Measurements from ENCODE around the gene TRIM17.

The TRIM17 gene

GRCh38 chr1:228398741-228399461, 17.8 kb downstream of the TRIM17 start:
- Histone ChIP-seq H3K9ac (ENCODE audit: insufficient read length, low read depth) (no peak overlapping the region), H3K4me1 (ENCODE audit: insufficient read depth, insufficient read length) (peaks cover 11% of the 10 kb centered on the region), H3K36me3 (ENCODE audit: insufficient read depth, insufficient read length, low read length) (peaks cover 98% of the 10 kb centered on the region), H3K9me3 (ENCODE audit: insufficient read depth, low read length) (no peaks in the 10 kb centered on the region), H3K4me3 (ENCODE audit: insufficient read length, low read depth) (no peak overlapping the region), H3K27me3 (ENCODE audit: insufficient read depth, insufficient read length) (no peaks in the 10 kb centered on the region)
- no peak for DNase-seq (ENCODE audit: low read depth, low spot score)
- TF ChIP-seq SUZ12 (IDR thresholded peaks at IDR 0.05; ENCODE audit: extremely low read depth, insufficient read depth, insufficient read length) (no peak), ZNF274 (IDR thresholded peaks at IDR 0.05; ENCODE audit: low read depth, low read length) (no peak), YY1 (IDR thresholded peaks at IDR 0.05; ENCODE audit: insufficient read depth, insufficient read length) (no peak)

- Histone ChIP-seq H3K36me3 (ENCODE audit: insufficient read depth, insufficient read length, low read length) (peaks cover 99% of the 10 kb centered on the region), H3K4me1 (ENCODE audit: insufficient read depth, insufficient read length) (peaks cover 9% of the 10 kb centered on the region)
These were observed 18.7 kb downstream of the TRIM17 start for GRCh38 chr1:228397966-228398365.

GRCh38 chr1:228396770-228397662, 19.6 kb downstream of the TRIM17 start:
- Histone ChIP-seq H3K4me3 (ENCODE audit: insufficient read length, low read depth) (no peak overlapping the region), H3K36me3 (ENCODE audit: insufficient read depth, insufficient read length, low read length) (peaks cover 99% of the 10 kb centered on the region), H3K27me3 (ENCODE audit: insufficient read depth, insufficient read length) (no peaks in the 10 kb centered on the region), H3K4me1 (ENCODE audit: insufficient read depth, insufficient read length) (peaks cover 6% of the 10 kb centered on the region), H3K9ac (ENCODE audit: insufficient read length, low read depth) (no peak overlapping the region), H3K9me3 (ENCODE audit: insufficient read depth, low read length) (no peaks in the 10 kb centered on the region)
- DNase-seq (ENCODE audit: low read depth, low spot score): no peak
- TF ChIP-seq YY1 (IDR thresholded peaks at IDR 0.05; ENCODE audit: insufficient read depth, insufficient read length): no peak
- no peak for TF ChIP-seq ZNF274 (IDR thresholded peaks at IDR 0.05; ENCODE audit: low read depth, low read length)
- TF ChIP-seq SUZ12 (IDR thresholded peaks at IDR 0.05; ENCODE audit: extremely low read depth, insufficient read depth, insufficient read length): no peak

More at GRCh38 chr1:228397966-228398365, 18.7 kb downstream of the TRIM17 start:
- DNase-seq (ENCODE audit: low read depth, low spot score): no peak
- H3K4me3 ChIP-seq (ENCODE audit: insufficient read length, low read depth): no peak overlapping the region
- no peaks in the 10 kb centered on the region for H3K9me3 ChIP-seq (ENCODE audit: insufficient read depth, low read length)
- no peak overlapping the region for H3K9ac ChIP-seq (ENCODE audit: insufficient read length, low read depth)
- H3K27me3 ChIP-seq (ENCODE audit: insufficient read depth, insufficient read length): no peaks in the 10 kb centered on the region
- TF ChIP-seq YY1 (IDR thresholded peaks at IDR 0.05; ENCODE audit: insufficient read depth, insufficient read length): no peak
- TF ChIP-seq SUZ12 (IDR thresholded peaks at IDR 0.05; ENCODE audit: extremely low read depth, insufficient read depth, insufficient read length): no peak
- no peak for TF ChIP-seq ZNF274 (IDR thresholded peaks at IDR 0.05; ENCODE audit: low read depth, low read length)

- no peak for DNase-seq (ENCODE audit: low read depth, low spot score)
- no peaks in the 10 kb centered on the region for H3K9me3 ChIP-seq (ENCODE audit: insufficient read depth, low read length)
- no peak overlapping the region for H3K4me3 ChIP-seq (ENCODE audit: insufficient read length, low read depth)
- H3K36me3 ChIP-seq (ENCODE audit: insufficient read depth, insufficient read length, low read length): peaks cover 81% of the 10 kb centered on the region
- TF ChIP-seq ZNF274 (IDR thresholded peaks at IDR 0.05; ENCODE audit: low read depth, low read length) (no peak), SUZ12 (IDR thresholded peaks at IDR 0.05; ENCODE audit: extremely low read depth, insufficient read depth, insufficient read length) (no peak), YY1 (IDR thresholded peaks at IDR 0.05; ENCODE audit: insufficient read depth, insufficient read length) (no peak)
- H3K27me3 ChIP-seq (ENCODE audit: insufficient read depth, insufficient read length): no peaks in the 10 kb centered on the region
- no peak overlapping the region for H3K9ac ChIP-seq (ENCODE audit: insufficient read length, low read depth)
- H3K4me1 ChIP-seq (ENCODE audit: insufficient read depth, insufficient read length): peaks cover 2% of the 10 kb centered on the region
These were observed 21.9 kb downstream of the TRIM17 start for GRCh38 chr1:228394571-228395394.

- Histone ChIP-seq H3K27me3 (ENCODE audit: insufficient read depth, insufficient read length) (no peaks in the 10 kb centered on the region), H3K4me1 (ENCODE audit: insufficient read depth, insufficient read length) (peaks cover 2% of the 10 kb centered on the region), H3K36me3 (ENCODE audit: insufficient read depth, insufficient read length, low read length) (peaks cover 74% of the 10 kb centered on the region), H3K9me3 (ENCODE audit: insufficient read depth, low read length) (no peaks in the 10 kb centered on the region), H3K4me3 (ENCODE audit: insufficient read length, low read depth) (no peak overlapping the region), H3K9ac (ENCODE audit: insufficient read length, low read depth) (no peak overlapping the region)
- TF ChIP-seq YY1 (IDR thresholded peaks at IDR 0.05; ENCODE audit: insufficient read depth, insufficient read length): no peak
- TF ChIP-seq SUZ12 (IDR thresholded peaks at IDR 0.05; ENCODE audit: extremely low read depth, insufficient read depth, insufficient read length): no peak
- TF ChIP-seq ZNF274 (IDR thresholded peaks at IDR 0.05; ENCODE audit: low read depth, low read length): no peak
- no peak for DNase-seq (ENCODE audit: low read depth, low spot score)
These were observed 22.7 kb downstream of the TRIM17 start for GRCh38 chr1:228393811-228394570.

GRCh38 chr1:228393268-228393701, 23.4 kb downstream of the TRIM17 start:
- no peak for DNase-seq (ENCODE audit: low read depth, low spot score)
- no peaks in the 10 kb centered on the region for H3K27me3 ChIP-seq (ENCODE audit: insufficient read depth, insufficient read length)
- no peak overlapping the region for H3K4me3 ChIP-seq (ENCODE audit: insufficient read length, low read depth)
- peaks cover 67% of the 10 kb centered on the region for H3K36me3 ChIP-seq (ENCODE audit: insufficient read depth, insufficient read length, low read length)
- H3K4me1 ChIP-seq (ENCODE audit: insufficient read depth, insufficient read length): peaks cover 2% of the 10 kb centered on the region
- no peak overlapping the region for H3K9ac ChIP-seq (ENCODE audit: insufficient read length, low read depth)
- H3K9me3 ChIP-seq (ENCODE audit: insufficient read depth, low read length): no peaks in the 10 kb centered on the region
- TF ChIP-seq SUZ12 (IDR thresholded peaks at IDR 0.05; ENCODE audit: extremely low read depth, insufficient read depth, insufficient read length) (no peak), YY1 (IDR thresholded peaks at IDR 0.05; ENCODE audit: insufficient read depth, insufficient read length) (no peak), ZNF274 (IDR thresholded peaks at IDR 0.05; ENCODE audit: low read depth, low read length) (no peak)
